22Rv1 (cell line): ENCODE results near the gene IFNGR2.

Experiments
- ZFX ChIP-seq: fragments of 450-650 bp; IDR thresholded peaks from 2 replicates; pipeline ENCODE4 v1.6.1; 2017; ENCODE audit warnings: antibody characterized with exemption, borderline replicate concordance
- TF ChIP-seq, protein P1 (sequence below): fragments of 450-650 bp; IDR thresholded peaks from 2 replicates; pipeline ENCODE4 v1.5.1; 2017; ENCODE audit warnings: mild to moderate bottlenecking

DNA sequence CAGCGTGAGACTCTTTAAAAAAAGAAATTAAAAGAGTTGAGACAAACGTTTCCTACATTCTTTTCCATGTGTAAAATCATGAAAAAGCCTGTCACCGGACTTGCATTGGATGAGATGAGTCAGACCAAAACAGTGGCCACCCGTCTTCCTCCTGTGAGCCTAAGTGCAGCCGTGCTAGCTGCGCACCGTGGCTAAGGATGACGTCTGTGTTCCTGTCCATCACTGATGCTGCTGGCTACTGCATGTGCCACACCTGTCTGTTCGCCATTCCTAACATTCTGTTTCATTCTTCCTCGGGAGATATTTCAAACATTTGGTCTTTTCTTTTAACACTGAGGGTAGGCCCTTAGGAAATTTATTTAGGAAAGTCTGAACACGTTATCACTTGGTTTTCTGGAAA lies 47.2 kb upstream of the IFNGR2 start:
- TF ChIP-seq, protein P1, sequence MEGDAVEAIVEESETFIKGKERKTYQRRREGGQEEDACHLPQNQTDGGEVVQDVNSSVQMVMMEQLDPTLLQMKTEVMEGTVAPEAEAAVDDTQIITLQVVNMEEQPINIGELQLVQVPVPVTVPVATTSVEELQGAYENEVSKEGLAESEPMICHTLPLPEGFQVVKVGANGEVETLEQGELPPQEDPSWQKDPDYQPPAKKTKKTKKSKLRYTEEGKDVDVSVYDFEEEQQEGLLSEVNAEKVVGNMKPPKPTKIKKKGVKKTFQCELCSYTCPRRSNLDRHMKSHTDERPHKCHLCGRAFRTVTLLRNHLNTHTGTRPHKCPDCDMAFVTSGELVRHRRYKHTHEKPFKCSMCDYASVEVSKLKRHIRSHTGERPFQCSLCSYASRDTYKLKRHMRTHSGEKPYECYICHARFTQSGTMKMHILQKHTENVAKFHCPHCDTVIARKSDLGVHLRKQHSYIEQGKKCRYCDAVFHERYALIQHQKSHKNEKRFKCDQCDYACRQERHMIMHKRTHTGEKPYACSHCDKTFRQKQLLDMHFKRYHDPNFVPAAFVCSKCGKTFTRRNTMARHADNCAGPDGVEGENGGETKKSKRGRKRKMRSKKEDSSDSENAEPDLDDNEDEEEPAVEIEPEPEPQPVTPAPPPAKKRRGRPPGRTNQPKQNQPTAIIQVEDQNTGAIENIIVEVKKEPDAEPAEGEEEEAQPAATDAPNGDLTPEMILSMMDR = no peak
- TF ChIP-seq ZFX = no peak
